CD4-positive, alpha-beta T cell (primary cell): Measurements from ENCODE around the gene BCL2L12. TPM values are rescaled to one million over a fixed set of nuclear protein-coding genes. Genes with fewer than 3 reads are reported as not detected.

Experiments used
- ATAC-seq: fragments of 200-7000 bp; cut with Tn5 transposase; one replicate; pipeline ENCODE4 v1.10.0; 2022; ENCODE audit warnings: mild to moderate bottlenecking; ENCODE audit not compliant: poor library complexity
- CTCF ChIA-PET: fragments of 350-600 bp; sonication (Branson Sonifier 250); formaldehyde crosslinking; loops from one replicate; lab custom pipeline; 2021; ENCODE audit warnings: antibody characterized with exemption, inconsistent platforms; lab: Charles Lee
- POLR2A ChIA-PET: fragments of 350-600 bp; sonication (Branson Sonifier 250); formaldehyde crosslinking; loops from one replicate; lab custom pipeline; 2021; ENCODE audit warnings: antibody characterized with exemption, inconsistent platforms; lab: Charles Lee
- DNase-seq, 14 experiments: peaks; one replicate each; pipeline ENCODE4 v3.0.0-alpha.2; 2013 to 2020; ENCODE audit warnings: mixed read lengths in 2 of 14
- H3K27ac ChIP-seq, 2 donors: one replicate each; pipeline versions ENCODE4 v1.5.1 to v1.7.0; 2013; ENCODE audit warnings: low read length in 2 of 2, low read depth in 1 of 2, mild to moderate bottlenecking in 1 of 2
- H3K27me3 ChIP-seq, 2 experiments: 1 replicate in 1 of 2; 2 replicates in 1 of 2; pipeline versions ENCODE4 v1.6.1 to v1.7.0; 2013; ENCODE audit warnings: low read length in 2 of 2, control low read depth in 1 of 2, mild to moderate bottlenecking in 1 of 2, moderate library complexity in 1 of 2; ENCODE audit not compliant: insufficient read depth in 2 of 2, control insufficient read depth in 1 of 2
- H3K36me3 ChIP-seq: one replicate; pipeline ENCODE4 v1.6.1; 2013; ENCODE audit warnings: low read length, control low read depth; ENCODE audit not compliant: insufficient read depth
- H3K4me1 ChIP-seq: one replicate; pipeline ENCODE4 v1.6.1; 2013; ENCODE audit warnings: low read length, control low read depth; ENCODE audit not compliant: insufficient read depth
- H3K4me3 ChIP-seq: one replicate; pipeline ENCODE4 v1.5.1; 2013; ENCODE audit warnings: mild to moderate bottlenecking, low read length, moderate library complexity
- H3K9me3 ChIP-seq, 2 experiments: 1 replicate in 1 of 2; 2 replicates in 1 of 2; pipeline versions ENCODE4 v1.6.1 to v1.7.0; 2013; ENCODE audit warnings: low read length in 2 of 2, mild to moderate bottlenecking in 2 of 2, control low read depth in 1 of 2, moderate library complexity in 1 of 2; ENCODE audit not compliant: control insufficient read depth in 1 of 2, insufficient read depth in 1 of 2
- H3K27ac Mint-ChIP-seq: one replicate; pipeline ENCODE4 v1.8.0; 2020; ENCODE audit warnings: mixed read lengths
- H3K27me3 Mint-ChIP-seq: one replicate; pipeline ENCODE4 v1.8.0; 2021; ENCODE audit warnings: mixed read lengths
- H3K36me3 Mint-ChIP-seq: one replicate; pipeline ENCODE4 v1.8.0; 2021; ENCODE audit warnings: low read depth, mixed read lengths
- H3K4me1 Mint-ChIP-seq: one replicate; pipeline ENCODE4 v1.8.0; 2021; ENCODE audit warnings: low read depth, mixed read lengths
- H3K4me3 Mint-ChIP-seq: one replicate; pipeline ENCODE4 v1.8.0; 2020; ENCODE audit warnings: mild to moderate bottlenecking, mixed read lengths
- H3K9me3 Mint-ChIP-seq: one replicate; pipeline ENCODE4 v1.8.0; 2020; ENCODE audit warnings: mixed read lengths
- intact Hi-C, 2 experiments: fragments of 100-400 bp; cut with DNase I in 1 of 2; cut with micrococcal nuclease in 1 of 2; formaldehyde crosslinking; loops; one replicate each; pipeline versions ENCODE4 v1.15.1 to v1.9.0; 2023 to 2025; cut with DNase I, micrococcal nuclease
- total RNA-seq, 174 experiments: library from RNA in 2 of 174; stranded (reverse) in 2 of 174; gene quantifications; one replicate each; pipeline ENCODE4 v1.2.3 and lab custom pipeline; 2021 to 2026
- TF ChIP-seq, protein P1 (sequence below): fragments of 200-600 bp; IDR thresholded peaks from one replicate; pipeline ENCODE4 v1.8.0; 2022; ENCODE audit warnings: antibody characterized with exemption, mild to moderate bottlenecking

BCL2L12 gene
- total RNA-seq, 2 experiments from 2014 or later: 9.9 to 11.3 TPM

DNA sequence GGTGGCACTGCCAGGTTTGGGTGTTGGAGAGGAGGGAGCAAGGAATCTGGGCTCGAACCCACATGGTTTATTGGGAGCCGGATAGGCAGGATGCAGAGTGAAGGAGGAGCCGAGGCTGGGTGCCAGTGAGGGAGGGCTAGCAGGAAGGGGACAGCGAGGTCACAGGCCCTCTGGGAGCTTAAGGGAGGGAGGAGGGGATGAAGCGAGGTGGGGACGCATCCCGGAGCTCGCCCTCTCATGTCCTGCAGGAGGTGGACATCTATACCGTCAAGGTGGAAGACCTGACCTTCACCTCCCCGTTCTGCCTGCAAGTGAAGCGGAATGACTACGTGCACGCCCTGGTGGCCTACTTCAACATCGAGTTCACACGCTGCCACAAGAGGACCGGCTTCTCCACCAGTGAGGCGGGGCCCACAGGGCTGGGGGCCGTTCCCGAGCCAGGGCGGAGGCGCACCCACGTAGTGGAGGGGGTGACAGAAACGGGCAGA lies 20.2 kb downstream of the BCL2L12 start:
- peaks cover 53% of the 10 kb centered on the region for H3K36me3 ChIP-seq
- peak in 1 of 14 experiments; percentile 29 for DNase-seq
- Mint-ChIP-seq H3K4me1 (peaks cover 14% of the 10 kb centered on the region), H3K9me3 (no peaks in the 10 kb centered on the region), H3K4me3 (no peak overlapping the region), H3K27me3 (peaks cover 8% of the 10 kb centered on the region), H3K36me3 (peaks cover 63% of the 10 kb centered on the region), H3K27ac (no peak overlapping the region)
- no peak overlapping the region for H3K4me3 ChIP-seq
- peaks cover 4 to 5% of the 10 kb centered on the region in 2 experiments for H3K27me3 ChIP-seq
- ATAC-seq: no peak
- ChIA-PET CTCF (no interaction called here), POLR2A (no interaction called here)
- H3K27ac ChIP-seq: no peak overlapping the region
- peaks cover 0 to under 1% of the 10 kb centered on the region in 2 experiments for H3K9me3 ChIP-seq
- H3K4me1 ChIP-seq: peaks cover 28% of the 10 kb centered on the region
- intact Hi-C loops: no loop called here
- TF ChIP-seq, protein P1, sequence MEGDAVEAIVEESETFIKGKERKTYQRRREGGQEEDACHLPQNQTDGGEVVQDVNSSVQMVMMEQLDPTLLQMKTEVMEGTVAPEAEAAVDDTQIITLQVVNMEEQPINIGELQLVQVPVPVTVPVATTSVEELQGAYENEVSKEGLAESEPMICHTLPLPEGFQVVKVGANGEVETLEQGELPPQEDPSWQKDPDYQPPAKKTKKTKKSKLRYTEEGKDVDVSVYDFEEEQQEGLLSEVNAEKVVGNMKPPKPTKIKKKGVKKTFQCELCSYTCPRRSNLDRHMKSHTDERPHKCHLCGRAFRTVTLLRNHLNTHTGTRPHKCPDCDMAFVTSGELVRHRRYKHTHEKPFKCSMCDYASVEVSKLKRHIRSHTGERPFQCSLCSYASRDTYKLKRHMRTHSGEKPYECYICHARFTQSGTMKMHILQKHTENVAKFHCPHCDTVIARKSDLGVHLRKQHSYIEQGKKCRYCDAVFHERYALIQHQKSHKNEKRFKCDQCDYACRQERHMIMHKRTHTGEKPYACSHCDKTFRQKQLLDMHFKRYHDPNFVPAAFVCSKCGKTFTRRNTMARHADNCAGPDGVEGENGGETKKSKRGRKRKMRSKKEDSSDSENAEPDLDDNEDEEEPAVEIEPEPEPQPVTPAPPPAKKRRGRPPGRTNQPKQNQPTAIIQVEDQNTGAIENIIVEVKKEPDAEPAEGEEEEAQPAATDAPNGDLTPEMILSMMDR: no peak

DNA sequence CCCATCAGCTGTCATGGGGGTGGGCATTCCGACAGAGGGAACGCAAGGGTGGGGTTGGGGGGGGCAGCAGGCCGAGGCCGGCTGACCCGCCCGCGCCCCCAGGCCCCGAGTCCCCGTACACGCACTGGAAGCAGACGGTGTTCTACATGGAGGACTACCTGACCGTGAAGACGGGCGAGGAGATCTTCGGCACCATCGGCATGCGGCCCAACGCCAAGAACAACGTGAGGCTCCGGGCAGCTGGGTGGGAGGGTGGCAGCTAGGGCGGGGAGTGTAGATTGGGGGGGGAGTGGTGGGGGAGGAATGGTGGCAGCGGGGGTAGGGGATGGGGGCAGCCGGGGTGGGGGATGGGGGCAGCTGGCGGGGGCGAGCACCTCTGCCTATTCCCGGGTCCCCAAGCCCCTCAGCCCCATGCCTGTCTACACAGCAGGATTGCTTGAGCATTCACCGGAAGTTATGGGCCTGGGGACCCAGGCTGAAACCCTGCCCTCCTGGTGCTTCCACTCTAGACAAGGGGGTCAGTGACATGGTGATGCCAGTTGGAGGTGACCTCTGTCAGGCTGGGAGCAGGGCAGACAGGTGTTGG lies 20.9 kb downstream of the BCL2L12 start:
- intact Hi-C loops: no loop called here
- H3K4me3 ChIP-seq: no peak overlapping the region
- CTCF ChIA-PET: no interaction called here
- peaks cover 15% of the 10 kb centered on the region for H3K27me3 Mint-ChIP-seq
- no peak overlapping the region for H3K27ac ChIP-seq
- H3K36me3 Mint-ChIP-seq: peaks cover 58% of the 10 kb centered on the region
- peaks cover 0 to 5% of the 10 kb centered on the region in 2 experiments for H3K9me3 ChIP-seq
- peaks cover 46% of the 10 kb centered on the region for H3K36me3 ChIP-seq
- H3K4me1 ChIP-seq: peaks cover 30% of the 10 kb centered on the region
- H3K27ac Mint-ChIP-seq: no peak overlapping the region
- no peak overlapping the region for H3K4me3 Mint-ChIP-seq
- no peaks in the 10 kb centered on the region for H3K9me3 Mint-ChIP-seq
- peaks cover 10 to 12% of the 10 kb centered on the region in 2 experiments for H3K27me3 ChIP-seq
- ATAC-seq (no peak), DNase-seq (no peak)
- peaks cover 21% of the 10 kb centered on the region for H3K4me1 Mint-ChIP-seq
- TF ChIP-seq, protein P1: no peak
- POLR2A ChIA-PET: no interaction called here

DNA sequence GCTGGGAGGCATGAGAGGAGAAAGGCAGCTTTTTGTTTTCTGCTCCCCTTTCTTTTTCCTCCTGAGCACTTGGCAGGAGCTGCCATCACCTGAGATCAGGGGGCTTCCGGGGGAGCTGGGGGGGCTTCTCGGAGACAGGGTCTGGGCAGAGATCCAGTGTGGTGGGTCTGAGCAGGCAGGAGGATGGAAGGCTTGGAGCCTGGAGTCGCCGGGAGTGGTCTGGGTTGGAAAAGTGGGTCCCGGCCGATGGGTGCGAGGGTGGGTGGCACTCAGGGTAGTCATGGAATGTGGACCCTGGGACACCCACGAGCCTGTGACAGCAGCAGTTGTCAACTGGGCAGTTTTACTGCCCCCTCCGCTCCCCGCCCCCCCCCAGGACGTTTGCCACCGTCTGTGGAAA lies 21.4 kb downstream of the BCL2L12 start:
- intact Hi-C loops: no loop called here
- no peak for ATAC-seq
- DNase-seq: no peak
- peaks cover 53% of the 10 kb centered on the region for H3K36me3 Mint-ChIP-seq
- peaks cover 14 to 15% of the 10 kb centered on the region in 2 experiments for H3K27me3 ChIP-seq
- no peak overlapping the region for H3K4me3 Mint-ChIP-seq
- no peak overlapping the region for H3K4me3 ChIP-seq
- H3K27me3 Mint-ChIP-seq: peaks cover 16% of the 10 kb centered on the region
- POLR2A ChIA-PET: interaction anchor here (0.7 kb wide), 1 partner anchor 11 kb away, joined by 3 read pairs; no protein-coding TSS in a partner anchor
- TF ChIP-seq, protein P1: no peak
- peaks cover 0 to 5% of the 10 kb centered on the region in 2 experiments for H3K9me3 ChIP-seq
- no peak overlapping the region for H3K27ac ChIP-seq
- H3K27ac Mint-ChIP-seq: no peak overlapping the region
- peaks cover 21% of the 10 kb centered on the region for H3K4me1 Mint-ChIP-seq
- CTCF ChIA-PET: no interaction called here
- peaks cover 41% of the 10 kb centered on the region for H3K36me3 ChIP-seq
- no peaks in the 10 kb centered on the region for H3K9me3 Mint-ChIP-seq
- peaks cover 33% of the 10 kb centered on the region for H3K4me1 ChIP-seq
